HTR-8/SVneo (cell line): ENCODE results near the gene CCDC92.

Source experiments
- DNase-seq: peaks from one replicate; pipeline ENCODE4 v3.0.0; 2011; ENCODE audit warnings: low spot score, mixed read lengths; ENCODE audit not compliant: insufficient read length
- FAIRE-seq: peaks from 2 replicates; lab custom pipeline; 2011; peaks lifted over from hg19 to GRCh38; lab: Jason Lieb, UNC

The CCDC92 gene

GRCh38 chr12:123972457-123973401, at the start of gene CCDC92, which contains the start of gene ZNF664:
CCDC92 (minus strand) TSS chr12:123972831; CDS start chr12:123944305, 28,526 bp downstream.
ZNF664 (plus strand) TSS chr12:123973215; CDS start chr12:124012145, 38,930 bp downstream.
- FAIRE-seq: peak; percentile 98

GRCh38 chr12:124022161-124022560, 49.5 kb upstream of the CCDC92 start:
- no peak for FAIRE-seq
- DNase-seq: no peak

More at GRCh38 chr12:123972457-123973401, at the start of gene CCDC92, which contains the start of gene ZNF664:
- peak; percentile 96 for DNase-seq

GRCh38 chr12:124021007-124021406, 48.4 kb upstream of the CCDC92 start:
- no peak for FAIRE-seq
- no peak for DNase-seq

GRCh38 chr12:124020514-124020949, 47.9 kb upstream of the CCDC92 start:
- FAIRE-seq (no peak), DNase-seq (no peak)

GRCh38 chr12:124019115-124019514, 46.5 kb upstream of the CCDC92 start:
- FAIRE-seq (no peak), DNase-seq (no peak)

GRCh38 chr12:124018539-124018938, 45.9 kb upstream of the CCDC92 start:
- DNase-seq (no peak), FAIRE-seq (no peak)

- FAIRE-seq (no peak), DNase-seq (no peak)
Measured at GRCh38 chr12:124017064-124017463, 44.4 kb upstream of the CCDC92 start.

GRCh38 chr12:124015494-124016461, 43.1 kb upstream of the CCDC92 start:
- FAIRE-seq (no peak), DNase-seq (no peak)

GRCh38 chr12:124013073-124013472, 40.4 kb upstream of the CCDC92 start:
- DNase-seq (no peak), FAIRE-seq (no peak)

GRCh38 chr12:124011435-124012115, 38.9 kb upstream of the CCDC92 start:
- DNase-seq (no peak), FAIRE-seq (no peak)

GRCh38 chr12:124010687-124011086, 38.1 kb upstream of the CCDC92 start:
- no peak for FAIRE-seq
- no peak for DNase-seq

GRCh38 chr12:124009781-124010180, 37.1 kb upstream of the CCDC92 start:
- FAIRE-seq (no peak), DNase-seq (no peak)

- no peak for FAIRE-seq
- DNase-seq: no peak
Measured at GRCh38 chr12:124008595-124008994, 36.0 kb upstream of the CCDC92 start.

GRCh38 chr12:124007826-124008570, 35.4 kb upstream of the CCDC92 start:
- FAIRE-seq (no peak), DNase-seq (no peak)

- DNase-seq: no peak
- no peak for FAIRE-seq
Measured at GRCh38 chr12:124006846-124007713, 34.4 kb upstream of the CCDC92 start.

- FAIRE-seq (no peak), DNase-seq (no peak)
Measured at GRCh38 chr12:124006085-124006845, 33.6 kb upstream of the CCDC92 start.

- FAIRE-seq: no peak
- DNase-seq: no peak
Measured at GRCh38 chr12:124004233-124004875, 31.7 kb upstream of the CCDC92 start.
